HG03175 (cell line): ENCODE data around the gene CTSC.

ENCODE experiments used
- ATAC-seq: cut with Tn5 transposase; IDR thresholded peaks from one replicate; pipeline ENCODE4 v1.9.1; 2021; ENCODE audit warnings: mild to moderate bottlenecking, moderate library complexity; ENCODE audit not compliant: unreplicated experiment

The CTSC gene

GRCh38 chr11:88337181-88337986 is at the start of gene CTSC:
Gene CTSC (minus strand): TSS chr11:88337736. CDS start chr11:88337672, 64 bp downstream.
- ATAC-seq: peak; percentile 91

- ATAC-seq: no peak
These were observed 47.1 kb upstream of the CTSC start for GRCh38 chr11:88384669-88385005.

GRCh38 chr11:88384004-88384668 is 46.6 kb upstream of the CTSC start:
- ATAC-seq: no peak

- no peak for ATAC-seq
These were observed 45.9 kb upstream of the CTSC start for GRCh38 chr11:88383447-88383846.

DNA sequence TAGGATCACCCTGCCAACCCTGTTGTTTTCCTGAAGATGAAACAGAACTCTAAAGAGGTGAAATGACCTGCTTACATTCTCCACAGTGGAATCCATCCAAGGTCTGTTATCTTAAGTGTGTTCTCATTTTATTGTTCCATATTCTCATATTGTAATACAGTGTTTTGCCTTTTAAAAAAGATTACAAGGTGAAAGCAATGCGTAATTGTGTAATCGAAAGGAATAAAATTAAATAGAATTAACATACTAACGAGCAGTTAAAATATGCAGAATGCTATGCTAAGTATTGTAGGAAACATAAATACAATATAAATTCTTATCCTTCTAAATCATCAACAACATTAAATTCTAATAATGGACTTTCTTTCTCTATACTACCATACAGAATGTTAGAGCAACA is 41.6 kb upstream of the CTSC start:
- no peak for ATAC-seq

GRCh38 chr11:88378422-88379066 is 41.0 kb upstream of the CTSC start:
- no peak for ATAC-seq

- no peak for ATAC-seq
These were observed 40.1 kb upstream of the CTSC start for GRCh38 chr11:88377646-88378045.

- ATAC-seq: no peak
These were observed 39.6 kb upstream of the CTSC start for GRCh38 chr11:88377144-88377543.

DNA sequence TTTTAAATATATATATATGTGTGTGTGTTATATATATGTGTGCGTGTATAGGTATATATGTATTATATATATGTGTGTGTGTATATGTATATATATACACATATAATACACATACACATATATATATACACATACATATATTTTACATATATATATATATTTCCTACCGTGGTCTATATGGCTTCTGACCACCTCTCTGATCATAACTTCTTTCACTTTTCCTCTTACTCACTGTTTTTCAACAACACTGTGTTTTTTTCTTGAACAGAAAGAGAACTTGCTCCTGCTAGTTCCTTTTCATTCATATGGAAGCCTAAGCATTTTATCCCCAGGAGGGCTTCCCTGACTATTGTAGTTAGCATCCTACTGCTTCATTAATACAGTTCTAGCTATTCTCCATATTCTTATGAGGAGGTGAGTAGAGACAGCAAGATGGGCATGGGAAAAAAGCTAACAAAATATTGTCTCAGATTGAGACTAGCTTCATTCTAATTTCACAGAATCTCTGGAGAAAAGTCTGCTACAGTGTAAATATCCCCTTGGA is 38.5 kb upstream of the CTSC start:
- no peak for ATAC-seq

- no peak for ATAC-seq
These were observed 33.2 kb upstream of the CTSC start for GRCh38 chr11:88370782-88371181.

DNA sequence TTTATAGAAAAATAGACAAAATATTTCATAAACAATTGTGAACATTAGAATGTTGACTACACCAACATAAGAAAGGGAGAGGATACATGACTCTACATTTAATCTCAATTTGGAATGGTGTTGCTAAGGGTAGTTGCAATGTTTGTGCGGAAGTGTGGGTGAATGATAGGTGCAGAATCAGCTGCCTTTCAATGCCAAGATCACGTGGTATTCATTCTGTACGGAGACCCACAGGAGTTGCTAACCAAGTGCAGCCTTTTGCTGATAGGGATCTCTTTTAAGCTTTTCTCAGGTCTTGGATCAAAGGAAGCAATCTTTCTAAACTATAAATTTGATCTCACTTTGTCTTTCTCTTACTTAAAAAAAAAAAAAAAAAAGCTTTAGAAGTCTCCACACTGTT is 29.8 kb upstream of the CTSC start:
- ATAC-seq: no peak

- ATAC-seq: no peak
These were observed 26.1 kb upstream of the CTSC start for GRCh38 chr11:88363648-88364065.

DNA sequence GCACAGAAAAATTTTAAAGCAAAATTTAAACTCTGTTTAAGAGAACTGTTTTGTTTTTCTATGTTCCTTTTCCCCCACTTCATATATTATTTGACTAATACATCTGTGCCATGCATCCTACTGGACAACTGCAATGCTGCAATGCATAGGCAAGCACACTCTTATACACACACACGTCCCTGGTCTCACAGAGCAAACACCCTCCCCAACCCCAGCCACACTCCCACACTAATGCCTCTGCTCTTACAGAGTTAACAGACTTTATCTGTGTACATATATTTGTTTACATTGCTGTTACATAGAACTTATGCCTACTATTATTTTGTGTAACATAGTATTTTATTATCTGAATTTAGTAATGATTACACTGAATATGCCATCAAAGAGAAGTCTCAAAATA is 25.5 kb upstream of the CTSC start:
- ATAC-seq: no peak

DNA sequence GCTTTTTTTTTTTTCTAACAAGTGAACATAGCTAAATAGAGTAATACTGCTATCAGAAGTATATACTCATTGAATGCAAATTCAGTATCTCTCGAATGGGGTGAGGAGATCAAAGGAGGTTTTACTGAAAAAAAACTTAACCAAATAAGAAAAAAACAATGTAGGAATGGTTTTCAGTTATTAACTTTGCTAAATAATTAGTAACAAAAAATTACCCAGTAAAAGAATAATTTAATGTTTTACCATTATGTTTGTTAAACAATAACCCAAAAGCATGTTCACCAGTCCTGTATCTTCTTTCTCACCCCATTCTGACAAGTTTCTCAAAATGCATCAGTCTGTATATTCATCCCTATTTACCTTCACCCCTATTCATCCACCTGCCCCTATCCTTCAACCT is 22.6 kb upstream of the CTSC start:
- peak; percentile 24 for ATAC-seq

- ATAC-seq: peak; percentile 77
These were observed 22.0 kb upstream of the CTSC start for GRCh38 chr11:88359541-88359940.

- ATAC-seq: no peak
These were observed 21.6 kb upstream of the CTSC start for GRCh38 chr11:88359114-88359513.

DNA sequence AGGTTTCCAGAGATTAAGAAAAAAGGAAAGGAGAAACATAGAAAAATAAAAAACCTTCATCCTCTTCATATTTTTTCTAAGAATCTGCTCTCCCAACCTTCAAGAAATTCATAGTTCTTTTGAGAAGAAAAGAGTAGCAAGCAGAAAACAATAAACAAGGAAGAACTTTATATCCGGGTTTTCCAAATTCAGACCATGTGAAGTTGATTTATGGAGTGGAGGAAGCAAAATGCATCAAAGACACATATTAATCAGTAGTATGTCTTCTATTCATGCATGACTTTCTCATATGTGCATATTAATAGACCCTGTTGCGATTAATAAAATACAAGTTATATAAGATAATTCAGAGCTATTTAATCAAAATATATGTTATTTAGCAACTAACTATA is 20.5 kb upstream of the CTSC start:
- no peak for ATAC-seq

- ATAC-seq: peak; percentile 38
These were observed 19.9 kb upstream of the CTSC start for GRCh38 chr11:88357323-88358039.

DNA sequence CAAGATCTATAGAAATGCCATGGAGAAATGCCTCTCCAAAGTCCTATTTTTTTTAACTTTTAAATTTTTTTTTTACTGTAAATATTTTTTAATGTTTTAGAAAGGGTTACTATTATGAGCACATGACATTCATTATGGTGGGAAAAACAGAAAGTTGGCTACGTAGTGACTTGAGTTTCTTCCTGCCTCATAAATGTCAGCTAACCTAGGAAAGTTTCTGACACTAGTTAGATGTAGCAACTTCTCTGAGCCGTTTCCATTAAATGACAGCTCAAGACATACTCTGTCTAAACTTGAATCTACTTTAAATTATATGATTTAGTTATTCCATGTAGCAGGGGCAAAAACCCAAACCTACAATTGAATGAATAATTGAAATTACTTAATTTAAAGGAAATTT is 18.4 kb upstream of the CTSC start:
- no peak for ATAC-seq

GRCh38 chr11:88354912-88355311 is 17.4 kb upstream of the CTSC start:
- ATAC-seq: peak; percentile 36

GRCh38 chr11:88353835-88354496 is 16.4 kb upstream of the CTSC start:
- ATAC-seq: peak; percentile 33
